ENCODE data around the gene FGFRL1.

The FGFRL1 gene

DNA sequence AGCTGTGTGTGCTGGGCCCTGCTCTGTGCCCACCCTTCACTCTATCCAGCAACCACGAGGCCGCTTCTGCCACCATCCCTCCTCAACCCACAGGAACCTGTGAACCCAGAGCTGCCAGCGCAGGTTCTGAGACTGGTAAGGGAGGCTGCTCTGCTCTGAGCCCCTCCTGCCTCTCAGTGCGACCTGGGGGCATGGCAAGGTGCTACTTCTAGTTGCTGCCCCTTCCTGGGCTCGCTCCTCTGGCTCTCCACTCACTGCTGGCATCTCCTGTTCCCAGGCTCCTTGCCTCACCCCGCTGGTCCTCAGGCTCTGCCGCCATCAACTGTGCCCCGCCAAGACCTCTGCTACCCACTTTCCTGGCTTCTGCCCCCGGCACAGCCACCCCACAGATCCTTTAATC, 62.7 kb downstream of the FGFRL1 start:
- TF ChIP-seq ZNF274 (IDR thresholded peaks at IDR 0.05; ENCODE audit: low read depth, low read length): no peak
- H3K4me3 ChIP-seq (ENCODE audit: low read length): no peak overlapping the region

DNA sequence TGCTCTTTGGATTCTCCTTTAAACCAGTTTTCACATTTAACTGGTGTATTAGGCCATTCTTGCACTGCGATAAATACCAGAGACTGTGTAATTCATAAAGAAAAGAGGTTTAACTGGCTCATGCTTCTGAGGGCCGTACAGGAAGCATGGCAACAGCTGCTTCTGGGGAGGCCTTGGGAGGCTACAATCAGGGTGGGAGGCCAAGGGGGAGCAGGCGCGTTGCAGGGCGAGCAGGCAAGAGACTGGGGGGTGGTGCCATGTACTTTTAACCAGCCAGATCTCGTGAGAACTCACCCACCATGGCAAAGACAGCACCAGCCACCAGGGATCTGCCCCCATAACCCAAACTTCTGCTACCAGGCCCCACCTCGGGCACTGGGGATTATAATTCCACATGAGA, 63.8 kb downstream of the FGFRL1 start:
- no peak for TF ChIP-seq ZNF274 (IDR thresholded peaks at IDR 0.05; ENCODE audit: low read depth, low read length)
- H3K4me3 ChIP-seq (ENCODE audit: low read length): no peak overlapping the region

DNA sequence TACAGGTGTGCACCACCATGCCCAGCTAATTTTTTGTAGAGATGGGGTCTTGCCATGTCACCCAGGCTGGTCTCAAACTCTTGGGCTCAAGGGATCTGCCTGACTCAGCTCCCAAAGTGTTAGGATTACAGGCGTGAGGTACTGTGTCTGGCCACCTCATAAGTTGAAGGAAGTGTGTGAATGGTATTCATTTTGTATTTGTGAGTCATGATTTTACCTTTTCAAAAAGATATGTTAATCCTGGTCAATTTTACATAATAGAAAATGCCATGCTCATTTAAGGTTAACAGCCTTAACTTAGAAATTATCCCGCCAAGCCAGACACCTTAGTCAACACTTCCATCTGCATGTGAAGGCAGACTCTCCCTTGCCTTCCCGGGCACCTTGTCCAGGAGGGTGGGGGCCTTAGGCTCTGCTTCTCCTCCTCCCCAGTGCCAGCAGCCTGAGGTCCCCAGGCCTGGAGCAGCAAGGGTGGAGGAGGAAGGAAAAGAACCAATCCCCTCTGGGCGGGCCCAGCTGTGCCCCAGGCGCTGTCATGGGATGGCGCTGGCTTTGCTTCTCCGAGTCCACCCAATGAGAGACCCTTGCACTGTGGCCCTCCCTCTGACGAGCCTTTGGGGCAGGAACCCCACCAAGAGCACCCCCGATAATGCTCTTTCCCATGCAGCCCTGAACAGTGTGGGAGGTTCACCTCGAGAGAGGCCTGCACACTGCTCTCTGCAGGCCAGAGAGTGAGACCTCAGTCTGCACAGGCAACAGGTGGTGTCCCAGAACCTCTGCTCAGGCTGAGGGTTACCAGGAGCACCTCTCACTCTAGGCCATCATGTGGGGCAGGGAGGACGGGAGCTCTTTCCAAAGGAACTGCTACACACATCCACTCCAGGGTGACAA, 64.6 kb downstream of the FGFRL1 start:
- no peak overlapping the region for H3K4me3 ChIP-seq (ENCODE audit: low read length)
- TF ChIP-seq ZNF274 (IDR thresholded peaks at IDR 0.05; ENCODE audit: low read depth, low read length): no peak

Measured in GM08714 (cell line).